GM18507 (cell line): ENCODE results near the gene TMEM119.
"Not testable (repeated sequence)": the region's sequence is repeated elsewhere in the genome, so short reads cannot be mapped to it uniquely, and the experiment has no call there.

Experiments used
- DNase-seq: peaks from one replicate; pipeline ENCODE4 v3.0.0; 2011; ENCODE audit warnings: low read depth; ENCODE audit not compliant: insufficient read length; ENCODE audit errors: extremely low spot score
- FAIRE-seq: peaks from 2 replicates; lab custom pipeline; 2011; peaks lifted over from hg19 to GRCh38; lab: Jason Lieb, UNC

Gene TMEM119

DNA sequence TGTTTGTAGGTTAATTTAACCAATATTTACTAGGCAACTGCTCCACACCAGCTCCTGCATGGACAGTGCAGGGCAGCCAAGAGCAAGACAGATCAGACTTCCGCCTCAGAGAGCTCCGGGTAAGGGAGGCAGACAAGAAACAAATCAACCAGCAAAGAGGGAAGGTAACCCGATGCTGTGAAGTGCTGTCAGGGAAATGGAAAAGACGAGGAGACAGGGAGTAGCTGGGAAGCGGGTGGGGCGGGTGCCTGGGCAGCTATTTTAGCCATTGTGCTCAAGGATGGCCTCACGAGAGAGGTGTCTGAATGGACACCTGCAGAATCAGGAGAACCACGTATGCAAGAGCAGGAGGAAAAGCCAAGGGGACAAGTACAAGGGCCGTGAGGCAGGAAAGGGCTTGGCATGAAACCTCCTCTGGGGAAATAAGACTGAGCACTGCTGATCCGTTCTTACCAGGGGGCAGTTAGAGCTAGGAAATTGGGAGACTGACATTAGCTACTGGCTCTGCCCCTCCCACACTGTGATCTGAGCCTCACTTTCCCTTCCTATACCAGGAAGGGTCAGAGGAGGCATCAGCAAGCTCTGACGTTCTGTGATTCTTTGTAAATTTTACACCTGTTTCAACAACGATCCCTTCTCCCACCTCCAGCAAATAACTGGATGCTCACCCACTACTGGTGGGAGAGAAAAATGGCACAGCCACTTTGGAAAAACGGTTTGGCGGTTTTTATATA lies 6.5 kb upstream of the TMEM119 start:
- DNase-seq, result no peak
- FAIRE-seq, result no peak

DNA sequence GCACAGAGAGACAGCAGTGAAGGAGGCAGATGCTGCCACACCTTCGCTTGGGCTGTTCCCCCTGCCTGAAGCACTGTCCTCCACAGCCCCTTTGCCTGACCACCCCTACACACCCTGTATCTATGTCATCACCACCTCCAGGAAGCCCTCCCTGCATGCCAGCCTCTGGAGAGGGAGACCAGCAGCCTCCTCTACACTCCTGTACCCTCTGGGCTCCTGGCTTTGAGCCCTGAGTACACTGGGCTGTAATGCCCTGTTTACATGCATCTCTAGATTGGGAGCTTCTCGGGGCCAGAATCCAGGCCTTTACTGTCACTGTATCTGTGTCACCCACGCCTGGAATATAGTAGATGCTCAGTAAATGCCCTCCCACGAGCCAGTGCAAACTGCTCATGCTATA lies 5.9 kb upstream of the TMEM119 start:
- no peak for FAIRE-seq

DNA sequence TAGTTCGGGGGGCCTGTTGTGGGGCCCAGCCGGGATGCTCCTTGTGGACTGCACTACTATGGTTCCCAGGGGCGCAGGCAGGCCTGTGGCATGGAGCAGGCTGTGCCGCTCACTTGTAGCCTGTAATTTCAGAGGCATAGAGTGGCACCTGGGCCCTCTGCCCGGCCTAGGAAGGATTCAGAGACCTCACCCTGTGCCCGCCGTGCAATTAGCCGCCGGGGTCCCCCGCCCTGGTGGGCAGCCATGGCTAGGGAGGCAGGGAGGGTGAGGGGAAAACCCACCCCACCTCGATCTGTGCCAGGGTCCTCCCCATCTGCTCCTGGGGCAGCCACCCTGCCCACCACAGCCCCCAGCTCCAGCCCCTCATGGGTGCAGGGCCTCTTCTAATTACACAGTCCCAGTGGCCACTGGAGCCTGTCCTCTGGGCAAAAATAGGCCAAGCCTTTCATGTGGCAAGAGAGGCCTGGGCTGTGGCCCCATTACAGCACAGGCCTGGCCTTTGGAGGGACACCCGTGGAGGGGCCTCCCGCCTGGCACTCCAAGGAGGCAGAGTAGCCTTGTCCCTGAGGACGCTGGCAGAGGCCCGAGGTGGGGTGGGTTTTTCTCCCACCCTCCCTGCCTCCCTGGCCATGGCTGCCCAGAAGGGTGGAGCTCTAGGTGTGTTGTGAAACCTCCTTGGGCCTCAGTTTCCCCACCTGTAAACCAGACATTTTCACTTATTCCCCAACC lies 5.3 kb upstream of the TMEM119 start:
- FAIRE-seq, result no peak
- no peak for DNase-seq

More for the DNA sequence above, 5.9 kb upstream of the TMEM119 start:
- no peak for DNase-seq

DNA sequence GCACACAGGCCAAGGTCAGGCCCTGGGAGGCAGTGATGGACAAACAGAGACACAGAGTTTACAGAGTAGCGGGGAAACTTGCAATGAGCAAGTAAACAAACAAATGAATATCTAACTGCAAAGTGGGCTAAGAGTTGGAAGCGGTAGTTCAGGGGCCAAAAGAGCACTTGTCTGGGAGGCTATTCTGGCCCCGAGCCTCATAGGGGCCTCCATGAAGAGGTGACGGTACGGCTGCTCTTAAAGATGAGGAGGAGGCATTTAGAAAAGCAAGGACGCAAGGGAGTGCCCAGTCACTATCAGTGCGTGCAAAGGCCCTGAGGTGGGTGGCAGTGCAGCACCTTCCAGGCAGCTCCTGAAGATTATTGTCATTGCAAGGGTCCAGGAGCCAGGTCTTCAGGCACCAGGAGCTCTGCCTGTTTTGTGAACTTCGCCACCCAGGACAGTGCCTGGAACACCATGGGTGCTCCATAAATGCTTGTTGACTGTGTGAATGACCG lies 4.4 kb upstream of the TMEM119 start:
- no peak for DNase-seq

DNA sequence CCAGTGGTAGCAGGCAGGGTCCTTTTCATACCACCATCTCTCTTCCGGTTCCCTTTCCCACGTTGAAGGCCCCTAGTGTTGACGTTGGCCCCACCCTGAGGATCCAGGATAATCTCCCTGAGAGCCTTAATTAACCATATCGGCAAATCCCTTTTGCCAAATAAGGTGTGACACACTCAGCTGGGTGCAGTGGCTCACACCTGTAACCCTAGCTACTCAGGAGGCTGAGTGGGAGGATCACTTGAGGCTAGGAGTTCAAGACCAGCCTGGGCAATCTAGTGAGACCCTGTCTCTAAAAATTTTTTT lies 2.8 kb upstream of the TMEM119 start:
- no peak for FAIRE-seq

More for the DNA sequence above, 4.4 kb upstream of the TMEM119 start:
- FAIRE-seq, result no peak

DNA sequence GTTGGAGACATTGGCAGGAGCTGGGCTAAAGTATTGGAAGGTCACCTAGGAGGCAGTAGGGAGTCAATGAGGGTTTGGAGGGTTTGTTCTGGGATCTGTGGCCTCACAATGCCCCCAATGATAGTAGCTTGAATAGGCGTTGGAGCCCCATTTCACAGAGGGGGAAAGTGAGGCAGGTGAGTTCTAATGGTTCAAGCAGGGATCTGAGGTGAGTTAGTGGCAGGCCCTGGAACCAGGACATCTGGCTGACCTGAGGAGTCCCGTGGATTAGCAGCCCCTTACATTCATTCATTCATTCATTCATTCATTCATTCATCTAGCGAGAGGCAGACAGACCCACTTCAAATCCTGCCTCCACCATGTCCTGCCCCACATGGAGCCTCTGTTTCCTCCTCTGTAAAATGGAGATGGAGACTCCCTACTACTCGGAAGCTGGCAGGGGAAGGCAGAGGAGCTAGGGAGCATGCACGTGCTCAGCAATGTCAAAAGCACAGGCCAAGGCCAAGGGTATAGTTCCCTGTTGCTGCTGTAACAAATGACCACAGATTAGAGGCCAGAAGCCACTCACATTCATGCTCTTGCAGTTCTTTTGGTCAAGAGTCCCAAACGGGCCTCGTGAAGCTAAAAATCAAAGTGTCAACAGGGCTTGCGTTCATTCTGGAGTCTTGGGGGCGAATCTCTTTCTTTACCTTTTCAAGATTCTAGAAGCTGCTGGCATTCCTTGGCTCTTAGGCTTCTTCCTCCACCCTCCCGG lies 2.2 kb upstream of the TMEM119 start:
- no peak for FAIRE-seq
- no peak for DNase-seq

More for the DNA sequence above, 2.8 kb upstream of the TMEM119 start:
- DNase-seq, result no peak

DNA sequence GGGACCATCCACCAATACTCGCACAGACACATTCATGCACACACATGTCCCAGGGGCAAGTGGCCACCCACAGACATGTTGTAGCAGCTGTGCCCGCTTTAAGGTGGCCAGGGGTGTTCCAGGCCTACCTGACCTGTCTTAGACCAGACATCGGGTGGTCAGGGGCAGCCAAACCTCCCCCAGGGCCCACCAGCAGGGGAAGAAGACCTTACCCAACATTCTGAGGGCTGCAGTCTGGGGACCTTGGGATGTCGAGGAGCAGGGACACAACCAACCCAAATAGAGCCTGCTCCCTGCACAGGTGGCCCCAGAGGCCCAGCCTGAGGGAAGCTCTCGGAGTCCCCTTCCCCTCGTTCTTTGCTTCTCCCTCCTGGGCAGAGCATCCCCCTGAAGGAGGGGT lies 1.7 kb upstream of the TMEM119 start:
- no peak for FAIRE-seq
- no peak for DNase-seq

DNA sequence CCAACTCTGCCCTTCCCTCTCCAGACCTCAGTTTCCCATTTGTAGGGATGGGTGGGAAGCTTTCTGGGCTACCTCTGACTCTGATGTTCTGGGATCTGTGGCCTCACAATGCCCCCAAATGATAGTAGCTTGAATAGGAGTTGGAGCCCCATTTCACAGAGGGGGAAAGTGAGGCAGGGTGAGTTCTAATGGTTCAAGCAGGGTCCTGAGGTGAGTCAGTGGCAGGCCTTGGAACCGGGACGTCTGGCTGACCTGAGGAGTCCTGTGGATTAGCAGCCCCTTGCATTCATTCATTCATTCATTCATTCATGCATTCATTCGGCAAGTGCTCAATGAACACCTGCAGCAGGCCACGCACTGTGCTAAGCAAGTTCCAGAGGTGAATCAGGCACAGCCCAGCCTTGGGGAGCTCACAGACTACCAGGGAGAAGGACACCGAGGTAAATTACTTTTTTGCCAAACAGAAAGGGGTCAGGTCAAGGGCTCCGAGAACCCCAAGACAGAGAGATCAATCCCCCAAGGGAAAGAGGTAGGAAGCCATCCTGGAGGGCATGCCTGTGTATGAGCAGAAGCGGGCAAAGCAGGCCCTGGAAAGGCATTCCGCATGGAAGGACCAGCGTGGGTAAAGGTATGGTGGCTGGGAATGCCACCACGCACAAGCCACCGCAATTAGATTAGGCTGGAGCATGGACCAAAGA lies 818 bp upstream of the TMEM119 start:
- FAIRE-seq, result no peak
- DNase-seq, result no peak

DNA sequence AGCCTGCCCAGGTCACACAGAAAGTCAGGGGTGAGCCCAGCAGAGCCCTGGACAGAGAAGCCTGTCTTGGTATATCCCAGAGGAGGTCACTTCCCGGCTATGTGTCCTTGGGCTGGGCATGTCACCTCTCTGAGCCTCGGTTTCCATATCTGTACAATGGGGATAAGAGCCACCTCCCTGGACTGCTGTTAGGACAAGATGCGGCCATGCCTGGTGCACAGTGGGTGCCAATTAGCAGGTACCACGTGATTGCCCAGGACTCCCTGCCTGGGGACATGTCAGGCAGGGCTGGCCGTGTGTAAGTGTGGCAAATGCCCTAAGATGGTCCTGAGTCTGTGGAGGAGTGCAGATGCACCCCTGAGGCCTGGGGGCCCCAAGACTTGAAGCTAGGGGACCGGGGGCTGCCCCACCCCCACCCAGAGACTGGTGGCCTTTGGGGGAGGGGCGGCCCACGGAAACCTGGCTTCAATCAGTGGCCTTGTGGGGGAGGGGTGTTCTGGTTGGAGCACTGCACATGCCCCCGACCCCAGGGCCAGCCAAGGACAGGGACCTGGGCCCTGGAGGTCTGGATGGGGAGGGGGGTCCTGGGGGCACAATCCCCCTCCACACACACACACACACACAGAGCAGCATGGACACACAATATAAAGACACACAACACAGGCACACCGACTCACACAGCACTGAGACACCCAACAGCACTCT lies 878 bp downstream of the TMEM119 start:
- DNase-seq (no peak), FAIRE-seq (no peak)

DNA sequence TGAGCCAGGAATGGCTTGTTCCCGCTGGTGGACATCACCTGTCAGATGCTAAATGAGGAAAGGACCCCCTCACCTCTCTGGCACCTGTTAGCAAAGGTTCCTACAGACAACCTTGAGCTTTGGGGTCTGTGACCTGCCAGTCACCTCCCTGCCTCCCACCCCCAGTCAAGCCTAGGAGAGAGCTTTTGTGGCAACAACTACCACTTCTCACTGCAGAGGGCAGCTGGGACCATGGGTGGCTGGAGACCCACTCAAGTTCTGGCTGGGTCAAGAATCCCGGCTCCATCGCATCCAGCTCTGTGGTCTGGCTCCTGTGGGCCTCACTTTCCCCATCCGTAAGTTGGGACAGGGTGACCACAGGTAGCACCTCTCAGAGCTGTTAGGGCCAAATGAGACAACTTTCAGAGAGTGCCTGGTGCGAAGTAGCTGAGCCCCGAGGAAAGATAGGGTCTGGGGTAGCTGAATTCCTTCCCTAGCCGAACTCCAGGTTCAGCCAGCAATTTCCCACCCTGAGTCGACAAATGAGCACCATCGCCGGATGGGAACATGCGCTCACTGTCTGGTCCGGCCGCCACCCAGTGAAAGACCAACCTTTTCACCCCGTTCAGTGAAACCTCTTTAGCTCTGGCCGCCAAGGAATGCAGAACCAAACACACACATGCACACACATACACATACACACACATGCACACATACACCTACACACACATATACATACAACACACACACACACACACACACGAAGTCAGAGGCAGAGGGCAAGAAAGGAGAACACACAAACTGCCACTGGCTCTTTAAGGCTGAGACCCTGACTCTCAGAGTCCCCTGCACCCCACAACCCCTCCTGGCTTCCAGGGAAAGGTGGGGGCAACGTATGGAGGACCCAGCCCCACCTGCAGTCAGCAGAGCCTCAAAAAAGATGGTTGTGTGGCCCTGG lies 1.9 kb downstream of the TMEM119 start:
- FAIRE-seq, result no peak
- no peak for DNase-seq

DNA sequence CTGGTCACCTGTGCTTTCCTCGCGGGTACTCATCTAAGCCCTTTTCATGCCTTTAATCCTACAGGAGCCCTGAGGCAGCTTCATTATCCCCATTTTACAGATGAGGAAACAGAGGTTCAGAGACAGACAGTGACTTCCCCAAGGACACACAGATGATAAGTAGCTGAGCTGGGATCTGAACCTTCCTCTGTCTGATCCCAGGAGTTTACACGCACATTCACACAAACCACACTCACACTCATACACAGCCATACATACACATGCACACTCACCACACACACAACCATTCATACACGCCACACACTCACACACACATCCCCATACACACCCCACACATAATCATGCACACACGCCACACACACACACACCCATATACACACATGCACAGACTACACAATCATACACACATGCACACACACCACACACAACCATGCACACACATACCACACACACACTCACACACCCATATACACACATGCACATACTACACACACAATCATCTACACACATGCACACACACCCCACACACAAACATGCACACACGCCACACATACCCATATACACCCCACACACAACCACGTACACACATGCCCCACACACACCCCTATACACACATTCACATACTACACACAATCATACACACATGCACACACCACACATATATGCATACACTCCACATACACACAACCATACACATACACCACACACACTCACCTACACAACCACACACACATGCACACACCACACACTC lies 2.7 kb downstream of the TMEM119 start:
- FAIRE-seq (peak; percentile 41), DNase-seq (no peak)

DNA sequence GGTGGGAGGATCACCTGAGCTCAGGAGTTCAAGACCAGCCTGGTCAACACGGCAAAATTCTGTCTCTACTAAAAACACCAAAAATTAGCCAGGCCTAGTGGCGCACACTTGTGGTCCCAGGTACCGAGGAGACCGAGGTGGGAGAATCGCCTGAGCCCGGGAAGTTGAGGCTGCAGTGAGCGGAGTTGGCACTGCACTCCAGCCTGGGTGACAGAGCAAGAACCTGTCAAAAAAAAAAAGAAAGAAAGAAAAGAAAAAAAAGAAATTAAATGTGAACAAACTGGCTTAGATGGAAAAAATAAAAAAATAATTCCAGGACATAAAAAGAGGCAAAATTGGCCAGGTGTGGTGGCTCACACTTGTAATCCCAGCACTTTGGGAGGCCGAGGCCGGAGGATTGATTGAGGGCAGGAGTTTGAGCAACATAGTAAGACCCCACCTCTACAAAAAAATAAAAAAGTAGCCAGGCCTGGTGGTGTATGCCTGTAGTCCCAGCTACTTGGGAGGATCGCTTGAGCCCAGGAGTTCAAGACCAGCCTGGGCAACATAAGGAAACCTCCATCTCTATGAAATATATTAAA lies 3.5 kb downstream of the TMEM119 start:
- DNase-seq (no peak), FAIRE-seq (no peak)

DNA sequence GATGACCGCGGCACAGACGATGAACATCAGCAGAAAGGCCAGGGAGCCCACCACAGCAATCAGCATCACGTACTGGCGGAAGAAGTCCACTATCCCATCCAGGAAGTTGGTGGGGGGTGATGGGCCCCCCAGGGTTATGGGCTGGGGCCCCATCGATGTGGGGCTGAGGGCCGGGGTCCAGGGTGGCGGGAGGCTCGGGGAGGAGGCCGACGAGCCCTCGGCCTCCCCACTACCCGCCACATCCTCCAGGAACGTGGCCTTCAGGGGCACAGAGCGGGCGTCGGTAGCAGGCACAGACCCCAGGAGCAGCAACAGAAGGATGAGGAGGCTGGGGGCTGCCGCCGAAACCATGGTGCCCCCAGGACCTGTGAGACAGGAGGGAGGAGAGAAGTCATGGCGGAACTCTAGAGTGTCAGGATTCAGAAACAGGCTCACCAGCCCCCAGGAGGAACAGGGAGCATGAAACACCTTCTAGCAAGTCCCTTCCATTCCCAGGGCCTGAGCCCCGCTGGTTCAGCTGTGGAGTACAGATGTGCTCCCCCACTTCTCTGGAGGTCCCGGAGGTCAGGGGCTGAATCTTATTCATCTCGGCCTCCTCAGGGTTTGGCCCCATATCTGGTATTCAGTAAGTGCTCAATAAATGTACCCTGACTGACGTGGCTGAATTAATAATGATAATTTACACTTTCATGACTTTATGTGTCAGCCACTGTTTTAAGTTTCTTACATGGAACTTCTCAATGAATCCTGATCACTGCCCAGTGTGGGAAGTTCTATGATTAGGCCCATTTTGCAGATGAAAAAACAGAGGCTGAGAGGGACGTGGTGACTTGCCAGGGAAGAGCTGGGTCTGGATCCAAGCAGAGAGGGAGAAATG lies 5.6 kb downstream of the TMEM119 start:
- DNase-seq, result no peak

DNA sequence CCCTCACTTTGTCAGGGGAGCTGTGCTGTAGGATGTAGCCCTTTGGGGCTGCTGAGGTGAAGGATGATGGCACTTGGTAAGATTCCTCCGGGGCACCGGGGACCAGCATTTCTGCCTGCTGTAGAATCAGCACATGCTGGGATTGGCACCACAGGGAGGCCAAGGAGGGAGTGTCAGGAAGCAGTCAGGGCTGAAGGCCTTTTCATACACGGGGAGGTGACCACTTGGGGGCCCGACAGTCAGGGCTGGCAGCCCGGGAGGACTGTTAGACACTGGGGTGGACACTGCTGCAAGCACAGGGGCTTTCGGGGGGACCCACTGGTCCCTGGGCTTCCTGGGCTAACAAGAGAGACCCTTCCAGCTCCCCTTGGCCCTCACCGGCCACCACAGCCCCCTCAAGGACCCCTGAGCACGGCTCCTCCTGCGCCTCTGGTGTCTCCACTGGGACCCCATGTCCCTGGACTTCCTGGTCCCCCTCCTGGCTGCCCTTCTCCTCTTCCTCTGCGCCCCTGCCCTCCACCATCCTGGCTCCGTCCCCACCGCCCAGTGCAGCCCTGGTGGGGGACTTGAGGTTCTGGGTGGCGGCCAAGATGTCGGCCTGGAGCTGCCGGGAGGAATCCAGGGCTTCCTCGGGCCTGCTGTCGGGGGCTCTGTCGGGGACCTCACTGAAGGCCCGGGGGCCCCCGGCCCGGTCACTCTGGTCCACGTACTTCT lies 6.5 kb downstream of the TMEM119 start:
- DNase-seq (no peak), FAIRE-seq (no peak)

More for the DNA sequence above, 5.6 kb downstream of the TMEM119 start:
- FAIRE-seq, result no peak

DNA sequence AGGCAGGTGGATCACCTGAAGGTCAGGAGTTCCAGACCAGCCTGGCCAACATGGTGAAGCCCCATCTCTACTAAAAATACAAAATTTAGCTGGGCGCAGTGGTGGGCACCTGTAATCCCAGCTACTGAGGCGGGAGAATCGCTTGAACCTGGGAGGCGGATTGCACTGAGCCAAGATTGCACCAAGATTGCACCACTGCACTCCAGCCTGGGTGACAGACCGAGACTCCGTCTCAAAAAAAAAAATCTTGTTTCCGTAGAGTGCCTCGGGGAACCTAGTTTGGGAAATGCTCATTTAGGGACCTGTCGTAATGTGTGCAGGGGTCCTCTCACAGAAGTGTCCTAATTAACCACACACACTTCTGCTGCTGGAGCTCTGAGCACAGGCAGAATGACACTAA lies 7.4 kb downstream of the TMEM119 start:
- not testable (repeated sequence) for DNase-seq, FAIRE-seq

DNA sequence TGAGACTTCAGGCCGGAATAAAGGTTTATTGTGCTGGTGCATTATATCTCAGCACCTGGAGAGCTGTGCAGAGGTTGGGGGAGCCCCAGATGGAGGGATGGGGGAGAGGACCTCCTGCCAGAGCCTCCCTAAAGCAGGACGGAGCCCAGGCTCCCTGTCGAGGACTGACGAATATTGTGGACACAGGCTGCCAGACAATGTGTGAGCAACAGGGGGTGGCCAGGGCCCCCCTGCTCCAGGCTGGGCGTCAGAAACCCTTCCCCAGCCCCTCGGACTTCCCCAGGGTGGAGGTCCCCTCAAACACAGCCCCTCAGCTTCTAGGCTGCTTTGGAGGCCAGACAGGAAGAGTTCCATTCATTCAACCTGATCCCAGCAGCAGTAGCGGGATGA lies 8.0 kb downstream of the TMEM119 start:
- no peak for FAIRE-seq

More for the DNA sequence above, 8.0 kb downstream of the TMEM119 start:
- no peak for DNase-seq
